Kidney (tissue), 14 donors: ENCODE results near the gene LRRN4CL. TPM values are rescaled to one million over a fixed set of nuclear protein-coding genes. Genes with fewer than 3 reads are reported as not detected.

Experiments used
- DNase-seq, 5 donors: peaks; one replicate each; pipeline ENCODE4 v3.0.0-alpha.2; 2013 to 2020
- FAIRE-seq: peaks from 2 replicates; lab custom pipeline; 2012; peaks lifted over from hg19 to GRCh38; lab: Jason Lieb, UNC
- H3K27ac ChIP-seq, 2 donors: one replicate each; pipeline ENCODE4 v1.7.0; 2013; ENCODE audit warnings: low read depth in 2 of 2, low read length in 2 of 2, inconsistent platforms in 1 of 2
- H3K27me3 ChIP-seq: one replicate; pipeline ENCODE4 v1.7.1; 2013; ENCODE audit warnings: low read length, inconsistent platforms; ENCODE audit not compliant: control insufficient read depth, insufficient read depth
- H3K36me3 ChIP-seq, 3 donors: one replicate each; pipeline versions ENCODE4 v1.7.0 to v1.7.1; 2013; ENCODE audit warnings: low read length in 3 of 3, control low read depth in 1 of 3, inconsistent platforms in 1 of 3; ENCODE audit not compliant: insufficient read depth in 3 of 3, control insufficient read depth in 2 of 3
- H3K4me1 ChIP-seq, 3 donors: one replicate each; pipeline versions ENCODE4 v1.7.0 to v1.7.1; 2013; ENCODE audit warnings: low read length in 3 of 3, inconsistent platforms in 1 of 3, low read depth in 1 of 3; ENCODE audit not compliant: control insufficient read depth in 2 of 3, insufficient read depth in 2 of 3
- H3K4me3 ChIP-seq, 3 donors: one replicate each; pipeline versions ENCODE4 v1.7.0 to v1.8.1; 2013; ENCODE audit warnings: low read length in 3 of 3, control low read depth in 1 of 3, inconsistent platforms in 1 of 3
- H3K9ac ChIP-seq, 3 donors: one replicate each; pipeline versions ENCODE4 v1.7.0 to v1.7.1; 2013; ENCODE audit warnings: low read length in 3 of 3, control low read depth in 1 of 3, inconsistent platforms in 1 of 3
- H3K9me3 ChIP-seq, 3 donors: one replicate each; pipeline versions ENCODE4 v1.7.0 to v1.7.1; 2013; ENCODE audit warnings: low read length in 3 of 3, control low read depth in 1 of 3, inconsistent platforms in 1 of 3; ENCODE audit not compliant: control insufficient read depth in 2 of 3, insufficient read depth in 1 of 3
- intact Hi-C: fragments of 100-400 bp; cut with DNase I; formaldehyde crosslinking; loops from one replicate; pipeline ENCODE4 v1.11.1; 2022
- polyA plus RNA-seq: library from polyadenylated mRNA; stranded (reverse); fragments of 350-450 nt; fragmentation: Illumina TruSeq; extraction: RNeasy Lipid Tissue Mini Kit (QIAGEN cat#74804); gene quantifications from one replicate; pipeline ENCODE4 v1.2.3, GENCODE V29; 2014; ENCODE audit warnings: low read depth, low replicate concordance; ENCODE audit not compliant: insufficient read depth
- total RNA-seq: library from RNA; stranded (reverse); fragmentation: NEBNext Ultra II Directional; extraction: Animal tissue kit (Norgen Biotek cat#: 25700); gene quantifications from one replicate; pipeline ENCODE4 v1.2.1, GENCODE V29; 2021
- TF ChIP-seq, protein P1 (sequence below): IDR thresholded peaks from 3 replicates; pipeline ENCODE4 v1.5.1; 2012; ENCODE audit warnings: mild to moderate bottlenecking, moderate library complexity, borderline replicate concordance; ENCODE audit not compliant: insufficient read depth; ENCODE audit errors: extremely low read depth
- donor health status: control.
- donor health status: control.
- donor health status: control.
- donor health status: control.
- donor health status: control.
- donor health status: DM: yes; HTN: yes; CAD: no.
- donor health status: Normal renal cell carcinoma (clear cell type).

The LRRN4CL gene
- total and polyA plus RNA-seq, 2 donors from 2014 or later: 0.58 to 1.2 TPM

- intact Hi-C loops: no loop called here
- Histone ChIP-seq H3K4me1 (peaks cover 0 to 20% (median 7%) of the 10 kb centered on the region in 3 donors), H3K4me3 (no peak overlapping the region), H3K9me3 (no peaks in the 10 kb centered on the region), H3K27me3 (no peaks in the 10 kb centered on the region), H3K27ac (no peak overlapping the region), H3K9ac (no peak overlapping the region), H3K36me3 (peaks cover 0 to 24% (median 5%) of the 10 kb centered on the region in 3 donors)
- DNase-seq: no peak
- TF ChIP-seq, protein P1, sequence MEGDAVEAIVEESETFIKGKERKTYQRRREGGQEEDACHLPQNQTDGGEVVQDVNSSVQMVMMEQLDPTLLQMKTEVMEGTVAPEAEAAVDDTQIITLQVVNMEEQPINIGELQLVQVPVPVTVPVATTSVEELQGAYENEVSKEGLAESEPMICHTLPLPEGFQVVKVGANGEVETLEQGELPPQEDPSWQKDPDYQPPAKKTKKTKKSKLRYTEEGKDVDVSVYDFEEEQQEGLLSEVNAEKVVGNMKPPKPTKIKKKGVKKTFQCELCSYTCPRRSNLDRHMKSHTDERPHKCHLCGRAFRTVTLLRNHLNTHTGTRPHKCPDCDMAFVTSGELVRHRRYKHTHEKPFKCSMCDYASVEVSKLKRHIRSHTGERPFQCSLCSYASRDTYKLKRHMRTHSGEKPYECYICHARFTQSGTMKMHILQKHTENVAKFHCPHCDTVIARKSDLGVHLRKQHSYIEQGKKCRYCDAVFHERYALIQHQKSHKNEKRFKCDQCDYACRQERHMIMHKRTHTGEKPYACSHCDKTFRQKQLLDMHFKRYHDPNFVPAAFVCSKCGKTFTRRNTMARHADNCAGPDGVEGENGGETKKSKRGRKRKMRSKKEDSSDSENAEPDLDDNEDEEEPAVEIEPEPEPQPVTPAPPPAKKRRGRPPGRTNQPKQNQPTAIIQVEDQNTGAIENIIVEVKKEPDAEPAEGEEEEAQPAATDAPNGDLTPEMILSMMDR: no peak
- FAIRE-seq: no peak
These were observed 40.4 kb downstream of the LRRN4CL start for GRCh38 chr11:62648967-62649364.

DNA sequence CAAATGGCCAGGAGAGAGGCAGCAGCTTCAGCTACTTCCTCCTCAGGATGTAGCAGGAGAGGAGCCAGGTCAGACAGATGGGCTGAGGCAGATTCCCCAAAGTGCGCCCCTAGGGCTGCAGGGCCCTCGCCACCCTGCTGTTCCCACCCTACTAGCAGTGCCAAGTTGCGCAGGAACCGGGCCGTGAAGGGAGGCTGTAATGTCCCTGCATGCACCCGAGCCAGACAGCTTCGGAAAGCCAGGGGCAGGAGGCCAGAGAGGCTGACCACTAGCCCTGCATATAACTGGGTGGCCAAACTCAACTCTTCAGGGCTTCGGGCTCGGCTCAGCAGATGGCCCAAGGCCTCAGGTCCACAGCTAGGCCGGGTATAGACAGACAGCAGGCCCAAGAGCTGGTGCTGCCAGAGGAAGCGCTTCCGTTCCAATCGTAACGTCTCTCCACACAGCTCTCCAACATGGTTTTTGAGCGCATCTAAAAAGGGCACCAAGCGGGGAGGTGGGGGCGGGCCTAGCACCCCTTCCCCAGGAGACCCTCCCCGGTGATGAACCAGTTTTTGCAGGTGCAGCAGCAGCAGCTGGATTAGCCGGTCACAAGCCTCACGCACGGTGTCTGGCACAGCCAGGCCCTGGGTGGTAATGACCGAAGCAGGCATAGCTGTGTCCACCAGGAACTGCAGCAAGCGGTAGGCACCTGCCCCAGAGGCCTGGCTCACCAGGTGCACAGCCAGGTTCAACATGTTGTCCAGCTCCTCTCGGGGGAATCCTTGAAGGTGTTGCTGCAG is 41.0 kb downstream of the LRRN4CL start:
- no peak for FAIRE-seq
- Histone ChIP-seq H3K36me3 (peaks cover 0 to 26% (median 5%) of the 10 kb centered on the region in 3 donors), H3K4me1 (peaks cover 0 to 20% (median 7%) of the 10 kb centered on the region in 3 donors), H3K27me3 (no peaks in the 10 kb centered on the region), H3K9me3 (no peaks in the 10 kb centered on the region), H3K9ac (no peak overlapping the region), H3K4me3 (no peak overlapping the region), H3K27ac (no peak overlapping the region)
- no peak for DNase-seq
- intact Hi-C loops: no loop called here
- TF ChIP-seq, protein P1: no peak

- intact Hi-C loops: no loop called here
These were observed 41.7 kb downstream of the LRRN4CL start for GRCh38 chr11:62647609-62648005.

More at GRCh38 chr11:62647609-62648005, 41.7 kb downstream of the LRRN4CL start:
- H3K27me3 ChIP-seq: no peaks in the 10 kb centered on the region
- no peak overlapping the region for H3K4me3 ChIP-seq
- peaks cover 0 to 30% (median 5%) of the 10 kb centered on the region in 3 donors for H3K36me3 ChIP-seq
- no peak overlapping the region for H3K27ac ChIP-seq
- H3K9me3 ChIP-seq: no peaks in the 10 kb centered on the region
- TF ChIP-seq, protein P1: no peak
- DNase-seq: no peak
- no peak overlapping the region for H3K9ac ChIP-seq
- H3K4me1 ChIP-seq: peaks cover 0 to 20% (median 7%) of the 10 kb centered on the region in 3 donors
- FAIRE-seq: no peak
